Smooth muscle cell (in vitro differentiated cells): ENCODE data around the gene ANKRD55. TPM values are rescaled to one million over a fixed set of nuclear protein-coding genes. Genes with fewer than 3 reads are reported as not detected.
"Not testable (repeated sequence)": the region's sequence is repeated elsewhere in the genome, so short reads cannot be mapped to it uniquely, and the experiment has no call there.

Experiments used
- DNase-seq: peaks from one replicate; lab custom pipeline; 2025; ENCODE audit not compliant: unreplicated experiment; lab: John Stamatoyannopoulos, UW
- H2AFZ ChIP-seq: fragments of 200-600 bp; sonication (generic); 2 replicates; pipeline ENCODE4 v1.6.0; 2016; ENCODE audit warnings: antibody characterized with exemption, low read depth, mild to moderate bottlenecking
- H3F3A ChIP-seq: fragments of 200-600 bp; sonication (generic); 2 replicates; pipeline ENCODE4 v1.6.0; 2017; ENCODE audit warnings: antibody characterized with exemption, low read depth
- H3K27ac ChIP-seq: fragments of 200-600 bp; sonication (generic); 2 replicates; pipeline ENCODE4 v1.5.1; 2016; ENCODE audit warnings: low read depth, mild to moderate bottlenecking
- H3K27me3 ChIP-seq: fragments of 200-600 bp; sonication (generic); 2 replicates; pipeline ENCODE4 v1.6.1; 2016; ENCODE audit warnings: low read depth, mild to moderate bottlenecking
- H3K36me3 ChIP-seq: fragments of 200-600 bp; sonication (generic); 2 replicates; pipeline ENCODE4 v1.5.1; 2016; ENCODE audit warnings: low read depth
- H3K4me1 ChIP-seq: fragments of 200-600 bp; sonication (generic); 2 replicates; pipeline ENCODE4 v1.5.1; 2016; ENCODE audit warnings: low read depth
- H3K4me2 ChIP-seq: fragments of 200-600 bp; sonication (generic); 2 replicates; pipeline ENCODE4 v1.6.0; 2016; ENCODE audit warnings: mild to moderate bottlenecking
- H3K4me3 ChIP-seq: fragments of 200-600 bp; sonication (generic); 2 replicates; pipeline ENCODE4 v1.5.1; 2016; ENCODE audit warnings: mild to moderate bottlenecking
- H3K79me2 ChIP-seq: fragments of 200-600 bp; sonication (generic); 2 replicates; pipeline ENCODE4 v1.6.0; 2016; ENCODE audit warnings: low read depth, mild to moderate bottlenecking
- H3K9ac ChIP-seq: fragments of 200-600 bp; sonication (generic); 2 replicates; pipeline ENCODE4 v1.6.0; 2016; ENCODE audit warnings: low read depth
- H3K9me3 ChIP-seq: fragments of 200-600 bp; sonication (generic); replicated peaks from 2 replicates; pipeline ENCODE4 v1.5.1; 2016; ENCODE audit warnings: low read depth
- H4K20me1 ChIP-seq: fragments of 200-600 bp; sonication (generic); 2 replicates; pipeline ENCODE4 v1.6.0; 2016; ENCODE audit warnings: low read depth
- CTCF ChIP-seq: fragments of 200-600 bp; sonication (generic); IDR thresholded peaks from 2 replicates; pipeline ENCODE4 v1.5.1; 2017; ENCODE audit warnings: borderline replicate concordance, mild to moderate bottlenecking, antibody characterized with exemption; ENCODE audit not compliant: insufficient read depth, poor library complexity, severe bottlenecking
- WGBS: methylation state at CpG from one replicate; pipeline ENCODE4 v1.1.7; 2016; ENCODE audit warnings: low lambda C conversion rate; 5-methylcytosine and 5-hydroxymethylcytosine counted together
- polyA plus RNA-seq: library from polyadenylated mRNA; unstranded; fragments of >200 nt; fragmentation: Nextera tagmentation; extraction: Ambion mirVana; gene quantifications from 2 replicates; pipeline ENCODE4 v1.2.1, GENCODE V29; 2016
- total RNA-seq: library from RNA; depleted of rRNA; stranded (reverse); fragments of >200 nt; gene quantifications from 2 replicates; pipeline ENCODE4 v1.2.3, GENCODE V29; 2014

Gene ANKRD55
- total and polyA plus RNA-seq, 2 experiments from 2014 or later = 1.1 to 1.7 TPM

GRCh38 chr5:56262279-56262678, 29.1 kb upstream of the ANKRD55 start:
- no peak overlapping the region for H3K27ac ChIP-seq
- H2AFZ ChIP-seq = peak overlapping the region; percentile 23
- H3K9ac ChIP-seq = no peak overlapping the region
- H3K4me3 ChIP-seq = no peak overlapping the region
- no peaks in the 10 kb centered on the region for H3K4me1 ChIP-seq
- H3K27me3 ChIP-seq = no peaks in the 10 kb centered on the region
- no peaks in the 10 kb centered on the region for H3K79me2 ChIP-seq
- no peaks in the 10 kb centered on the region for H3K36me3 ChIP-seq
- peaks cover 14% of the 10 kb centered on the region for H3F3A ChIP-seq
- 32% methylated on average over 3 of the region's 3 CpGs for WGBS
- no peak overlapping the region for H3K4me2 ChIP-seq
- H3K9me3 ChIP-seq = no peaks in the 10 kb centered on the region
- H4K20me1 ChIP-seq = no peaks in the 10 kb centered on the region
- DNase-seq = no peak
- TF ChIP-seq CTCF = no peak

DNA sequence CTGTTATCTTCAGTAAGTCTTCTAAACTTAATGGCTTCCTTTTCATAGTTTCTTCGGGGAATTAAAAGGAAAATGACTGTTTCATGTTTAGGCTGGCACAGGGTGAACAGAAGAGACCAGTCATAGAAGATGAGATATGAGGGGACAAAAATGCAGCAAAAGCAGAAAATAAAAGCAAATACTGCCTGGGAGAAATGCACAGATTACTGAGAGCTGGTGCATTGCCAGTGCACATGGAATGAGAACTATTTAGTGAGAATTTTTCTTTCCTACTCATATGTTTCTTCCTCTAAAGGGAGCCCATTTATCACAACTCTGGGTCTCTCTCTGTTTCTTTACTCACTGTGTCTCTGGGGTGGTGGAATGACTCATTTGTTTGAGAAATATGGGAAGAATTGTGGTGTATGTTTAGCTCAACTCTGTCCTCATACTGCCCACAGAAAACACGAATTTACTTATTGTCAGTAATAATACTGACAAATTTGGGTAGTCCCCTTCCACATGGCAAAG, 25.9 kb upstream of the ANKRD55 start:
- H3K4me1 ChIP-seq = no peaks in the 10 kb centered on the region
- H3K79me2 ChIP-seq = no peaks in the 10 kb centered on the region
- H3K27ac ChIP-seq = peak overlapping the region; percentile 80
- H3K4me2 ChIP-seq = peak overlapping the region; percentile 74
- no peak for TF ChIP-seq CTCF
- H3K27me3 ChIP-seq = no peaks in the 10 kb centered on the region
- H3K9me3 ChIP-seq = no peaks in the 10 kb centered on the region
- no peak overlapping the region for H3K4me3 ChIP-seq
- H2AFZ ChIP-seq = no peak overlapping the region
- H3F3A ChIP-seq = peaks cover 14% of the 10 kb centered on the region
- no peaks in the 10 kb centered on the region for H4K20me1 ChIP-seq
- no peaks in the 10 kb centered on the region for H3K36me3 ChIP-seq
- H3K9ac ChIP-seq = no peak overlapping the region
- 0% methylated on average over 2 of the region's 2 CpGs for WGBS
- DNase-seq = no peak

- 87% methylated on average over 30 of the region's 30 CpGs for WGBS
- not testable (repeated sequence) for H3K4me1 ChIP-seq, H3K9me3 ChIP-seq, H4K20me1 ChIP-seq, DNase-seq, H3K9ac ChIP-seq, H3K4me2 ChIP-seq, H3K27me3 ChIP-seq, H3K79me2 ChIP-seq, H3K4me3 ChIP-seq, H3K36me3 ChIP-seq, H2AFZ ChIP-seq
- Histone ChIP-seq H3K27ac (peak overlapping the region; percentile 80), H3F3A (peaks cover 14% of the 10 kb centered on the region)
These were observed 24.8 kb upstream of the ANKRD55 start for GRCh38 chr5:56257763-56258529.

DNA sequence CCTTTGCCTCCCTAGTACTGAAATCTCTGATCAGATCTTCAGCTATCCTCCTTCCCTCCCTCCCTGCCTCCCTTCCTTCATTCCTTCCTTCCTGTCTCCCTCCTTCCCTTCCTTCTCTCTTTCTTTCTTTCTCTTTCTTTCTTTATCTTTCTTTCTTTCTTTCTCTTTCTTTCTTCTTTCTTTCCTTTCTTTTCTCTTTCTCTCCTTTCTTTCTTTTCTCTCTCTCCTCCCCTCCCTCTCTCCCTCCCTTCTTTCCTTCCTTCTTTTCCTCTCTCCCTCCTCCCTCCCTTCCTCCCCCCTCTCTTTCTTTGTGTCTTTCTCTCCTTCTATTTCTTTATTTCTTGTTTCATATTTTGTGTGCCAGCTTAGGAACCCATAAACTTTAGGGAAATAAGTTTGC, 23.9 kb upstream of the ANKRD55 start:
- DNase-seq = no peak
- H3K79me2 ChIP-seq = no peaks in the 10 kb centered on the region
- no peak overlapping the region for H3K4me2 ChIP-seq
- peaks cover 14% of the 10 kb centered on the region for H3F3A ChIP-seq
- H3K9me3 ChIP-seq = no peaks in the 10 kb centered on the region
- H3K27me3 ChIP-seq = no peaks in the 10 kb centered on the region
- H3K4me1 ChIP-seq = no peaks in the 10 kb centered on the region
- no peaks in the 10 kb centered on the region for H4K20me1 ChIP-seq
- no peak overlapping the region for H3K27ac ChIP-seq
- no peaks in the 10 kb centered on the region for H3K36me3 ChIP-seq
- no peak for TF ChIP-seq CTCF
- no peak overlapping the region for H2AFZ ChIP-seq
- H3K9ac ChIP-seq = no peak overlapping the region
- H3K4me3 ChIP-seq = no peak overlapping the region
